NT2/D1 (cell line): ENCODE measurements around the gene RTN4RL1.

ENCODE experiments used
- SUZ12 ChIP-seq: IDR thresholded peaks from 2 replicates; pipeline ENCODE4 v1.6.1; 2011; ENCODE audit not compliant: insufficient read length, insufficient read depth; ENCODE audit errors: extremely low read depth
- YY1 ChIP-seq: IDR thresholded peaks from 2 replicates; pipeline ENCODE4 v1.6.1; 2011; ENCODE audit not compliant: insufficient read length, insufficient read depth
- ZNF274 ChIP-seq: IDR thresholded peaks from 2 replicates; pipeline ENCODE4 v1.6.1; 2011; ENCODE audit warnings: mild to moderate bottlenecking, low read depth, low read length

GRCh38 chr17:2065949-2066400 lies 40.8 kb upstream of the RTN4RL1 start:
- TF ChIP-seq YY1, result no peak
- no peak for TF ChIP-seq ZNF274
- no peak for TF ChIP-seq SUZ12
